ENCODE measurements around the gene DAPK2. TPM values are rescaled to one million over a fixed set of nuclear protein-coding genes. Genes with fewer than 3 reads are reported as not detected.

DAPK2 gene
- total and polyA plus RNA-seq, 2 donors from 2014 or later: 3.0 to 3.8 TPM

DNA sequence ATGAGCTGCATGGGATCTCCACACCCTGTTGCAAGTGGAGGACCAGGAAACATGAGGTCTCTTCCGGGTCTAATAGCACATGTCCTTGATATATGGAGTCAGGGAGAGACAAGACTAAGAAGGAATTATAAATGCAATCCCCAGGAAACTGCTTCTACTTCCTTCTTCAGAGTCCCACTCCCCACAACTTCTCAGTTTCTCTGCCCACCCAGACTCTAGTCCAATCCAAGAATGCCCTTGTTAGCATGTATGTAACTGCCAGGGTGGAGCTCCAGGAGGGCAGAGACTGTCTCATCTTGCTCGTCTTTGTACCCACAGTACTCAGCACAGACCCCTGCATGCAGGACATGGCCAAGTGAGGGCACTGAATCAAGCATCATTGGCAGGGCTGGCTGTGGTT is 8.3 kb downstream of the DAPK2 start:
- no peak for DNase-seq

GRCh38 chr15:64037116-64037515 is 9.2 kb downstream of the DAPK2 start:
- FAIRE-seq (no peak), DNase-seq (no peak)
- H3K4me3 ChIP-seq (ENCODE audit: low read length in 3 of 3): no peak overlapping the region
- no peaks in the 10 kb centered on the region for H3K4me1 ChIP-seq (ENCODE audit: control insufficient read depth in 2 of 3, insufficient read depth in 2 of 3, low read depth in 1 of 3, low read length in 3 of 3)
- H3K9me3 ChIP-seq (ENCODE audit: control insufficient read depth in 2 of 3, insufficient read depth in 1 of 3, low read length in 3 of 3): no peaks in the 10 kb centered on the region
- intact Hi-C loops (cut with DNase I): loop anchor here (10.0 kb wide), 1 partner anchor 82 kb away; no protein-coding TSS in a partner anchor
- H3K9ac ChIP-seq (ENCODE audit: low read length in 3 of 3): no peak overlapping the region
- no peak for TF ChIP-seq CTCF (IDR thresholded peaks at IDR 0.05; ENCODE audit: borderline replicate concordance, extremely low read depth, insufficient read depth)
- H3K36me3 ChIP-seq (ENCODE audit: control insufficient read depth in 2 of 3, insufficient read depth in 3 of 3, low read length in 3 of 3): no peaks in the 10 kb centered on the region
- H3K27me3 ChIP-seq (ENCODE audit: control insufficient read depth, insufficient read depth, low read length): no peaks in the 10 kb centered on the region
- H3K27ac ChIP-seq (ENCODE audit: low read depth in 2 of 2, low read length in 2 of 2): no peak overlapping the region

More for the DNA sequence above, 8.3 kb downstream of the DAPK2 start:
- no peak for FAIRE-seq
- H3K27ac ChIP-seq (ENCODE audit: low read depth in 2 of 2, low read length in 2 of 2): no peak overlapping the region
- no peaks in the 10 kb centered on the region for H3K36me3 ChIP-seq (ENCODE audit: control insufficient read depth in 2 of 3, insufficient read depth in 3 of 3, low read length in 3 of 3)
- no peaks in the 10 kb centered on the region for H3K4me1 ChIP-seq (ENCODE audit: control insufficient read depth in 2 of 3, insufficient read depth in 2 of 3, low read depth in 1 of 3, low read length in 3 of 3)
- H3K27me3 ChIP-seq (ENCODE audit: control insufficient read depth, insufficient read depth, low read length): no peaks in the 10 kb centered on the region
- H3K9ac ChIP-seq (ENCODE audit: low read length in 3 of 3): no peak overlapping the region
- intact Hi-C loops (cut with DNase I): loop anchor here (10.0 kb wide), 1 partner anchor 83 kb away; no protein-coding TSS in a partner anchor
- H3K4me3 ChIP-seq (ENCODE audit: low read length in 3 of 3): no peak overlapping the region
- H3K9me3 ChIP-seq (ENCODE audit: control insufficient read depth in 2 of 3, insufficient read depth in 1 of 3, low read length in 3 of 3): no peaks in the 10 kb centered on the region
- TF ChIP-seq CTCF (IDR thresholded peaks at IDR 0.05; ENCODE audit: borderline replicate concordance, extremely low read depth, insufficient read depth): no peak

DNA sequence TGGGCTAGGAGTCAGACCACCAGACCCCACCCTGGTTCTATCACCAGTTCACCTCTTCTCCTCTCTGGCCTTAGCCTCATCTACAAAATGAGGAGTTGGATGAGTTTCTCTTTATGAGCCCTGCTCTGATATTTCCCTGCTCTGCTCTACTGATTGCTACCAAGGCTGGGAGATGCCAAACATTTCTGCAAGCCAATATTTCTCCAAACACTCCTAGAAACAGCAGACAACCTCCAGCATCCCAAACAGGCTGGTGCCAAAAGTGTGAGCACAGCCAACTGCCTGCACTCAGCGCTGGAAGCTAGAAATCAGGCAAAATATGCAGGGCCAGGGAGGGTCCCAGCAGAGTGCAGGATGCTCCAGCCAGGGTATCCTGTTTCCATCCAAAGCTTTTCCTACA is 10.8 kb downstream of the DAPK2 start:
- Histone ChIP-seq H3K9me3 (ENCODE audit: control insufficient read depth in 2 of 3, insufficient read depth in 1 of 3, low read length in 3 of 3) (no peaks in the 10 kb centered on the region), H3K36me3 (ENCODE audit: control insufficient read depth in 2 of 3, insufficient read depth in 3 of 3, low read length in 3 of 3) (no peaks in the 10 kb centered on the region), H3K4me1 (ENCODE audit: control insufficient read depth in 2 of 3, insufficient read depth in 2 of 3, low read depth in 1 of 3, low read length in 3 of 3) (no peaks in the 10 kb centered on the region), H3K27ac (ENCODE audit: low read depth in 2 of 2, low read length in 2 of 2) (no peak overlapping the region), H3K27me3 (ENCODE audit: control insufficient read depth, insufficient read depth, low read length) (no peaks in the 10 kb centered on the region), H3K4me3 (ENCODE audit: low read length in 3 of 3) (no peak overlapping the region), H3K9ac (ENCODE audit: low read length in 3 of 3) (no peak overlapping the region)
- no peak for TF ChIP-seq CTCF (IDR thresholded peaks at IDR 0.05; ENCODE audit: borderline replicate concordance, extremely low read depth, insufficient read depth)
- no peak for FAIRE-seq
- no peak for DNase-seq
- intact Hi-C loops (cut with DNase I): loop anchor here (10.0 kb wide), 1 partner anchor 81 kb away; no protein-coding TSS in a partner anchor

DNA sequence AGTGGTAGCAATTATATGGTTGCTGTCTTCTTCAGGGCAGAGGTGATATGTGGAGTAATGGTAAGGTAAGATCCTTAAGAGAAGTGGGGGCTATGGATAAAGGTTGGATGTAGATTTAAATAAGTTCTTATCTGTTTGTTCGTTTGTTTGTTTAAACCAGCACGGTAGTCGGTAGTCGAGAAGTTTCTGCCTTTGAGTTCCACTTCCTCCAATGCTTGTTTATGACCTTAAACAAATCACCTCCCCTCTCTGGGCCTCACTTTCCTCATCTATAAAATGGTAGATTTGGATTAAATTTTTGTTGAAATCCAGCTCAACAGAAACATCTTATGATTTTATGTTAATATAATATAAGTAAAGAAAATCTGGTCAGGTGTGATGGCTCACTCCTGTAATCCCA is 11.8 kb downstream of the DAPK2 start:
- H3K4me1 ChIP-seq (ENCODE audit: control insufficient read depth in 2 of 3, insufficient read depth in 2 of 3, low read depth in 1 of 3, low read length in 3 of 3): no peaks in the 10 kb centered on the region
- intact Hi-C loops (cut with DNase I): loop anchor here (10.0 kb wide), 1 partner anchor 80 kb away; no protein-coding TSS in a partner anchor
- H3K9ac ChIP-seq (ENCODE audit: low read length in 3 of 3): no peak overlapping the region
- no peak overlapping the region for H3K27ac ChIP-seq (ENCODE audit: low read depth in 2 of 2, low read length in 2 of 2)
- no peaks in the 10 kb centered on the region for H3K27me3 ChIP-seq (ENCODE audit: control insufficient read depth, insufficient read depth, low read length)
- H3K9me3 ChIP-seq (ENCODE audit: control insufficient read depth in 2 of 3, insufficient read depth in 1 of 3, low read length in 3 of 3): no peaks in the 10 kb centered on the region
- no peak for DNase-seq
- no peaks in the 10 kb centered on the region for H3K36me3 ChIP-seq (ENCODE audit: control insufficient read depth in 2 of 3, insufficient read depth in 3 of 3, low read length in 3 of 3)
- H3K4me3 ChIP-seq (ENCODE audit: low read length in 3 of 3): no peak overlapping the region
- no peak for FAIRE-seq
- no peak for TF ChIP-seq CTCF (IDR thresholded peaks at IDR 0.05; ENCODE audit: borderline replicate concordance, extremely low read depth, insufficient read depth)

Measured in kidney (tissue), 14 donors.